Testis (tissue), 3 donors: ENCODE data around the gene MALAT1. TPM values are rescaled to one million over a fixed set of nuclear protein-coding genes. Genes with fewer than 3 reads are reported as not detected.
"Not testable (repeated sequence)": the region's sequence is repeated elsewhere in the genome, so short reads cannot be mapped to it uniquely, and the experiment has no call there.

Experiments
- DNase-seq: peaks from one replicate; pipeline ENCODE4 v3.0.0-alpha.2; 2019
- H3K27ac ChIP-seq, 2 donors: fragments of 200-600 bp; sonication (generic); one replicate each; pipeline ENCODE4 v1.5.1; 2019
- H3K27me3 ChIP-seq: fragments of 200-600 bp; sonication (generic); one replicate; pipeline ENCODE4 v1.5.1; 2019
- H3K36me3 ChIP-seq: fragments of 200-600 bp; sonication (generic); one replicate; pipeline ENCODE4 v1.5.1; 2017; ENCODE audit warnings: low read depth; ENCODE audit errors: missing control alignments
- H3K4me1 ChIP-seq: fragments of 200-600 bp; sonication (generic); one replicate; pipeline ENCODE4 v1.5.1; 2019
- H3K4me3 ChIP-seq, 2 donors: fragments of 200-600 bp; sonication (generic); one replicate each; pipeline ENCODE4 v1.5.1; 2017 to 2019
- H3K9me3 ChIP-seq: fragments of 200-600 bp; sonication (generic); one replicate; pipeline ENCODE4 v1.5.1; 2017
- CTCF ChIP-seq, 3 experiments: fragments of 450-650 bp in 2 of 3; fragments of 200-600 bp in 1 of 3; sonication (generic) in 1 of 3; IDR thresholded peaks; one replicate each; pipeline ENCODE4 v1.5.1; 2016 to 2019; ENCODE audit warnings: antibody characterized with exemption in 3 of 3, mild to moderate bottlenecking in 2 of 3, moderate library complexity in 1 of 3
- POLR2A ChIP-seq: fragments of 450-650 bp; IDR thresholded peaks from one replicate; pipeline ENCODE4 v1.6.1; 2017; ENCODE audit warnings: antibody characterized with exemption, mild to moderate bottlenecking, moderate library complexity
- WGBS, 2 donors: methylation state at CpG; one replicate each; pipeline ENCODE4 v1.1.5; 2018; 5-methylcytosine and 5-hydroxymethylcytosine counted together
- intact Hi-C: fragments of 100-400 bp; cut with DNase I; formaldehyde crosslinking; loops from one replicate; pipeline ENCODE4 v1.15.1; 2023; ENCODE audit warnings: low total_unique reads
- polyA plus RNA-seq: library from polyadenylated mRNA; stranded (reverse); fragments of 350-450 nt; fragmentation: Illumina TruSeq; extraction: RNeasy Lipid Tissue Mini Kit (QIAGEN cat#74804); gene quantifications from one replicate; pipeline ENCODE4 v1.2.3, GENCODE V29; 2014; ENCODE audit warnings: low read depth, low replicate concordance; ENCODE audit not compliant: insufficient read depth
- total RNA-seq, 2 donors: library from RNA; depleted of rRNA; stranded (reverse); fragments of >200 nt; gene quantifications; one replicate each; pipeline ENCODE4 v1.2.3, GENCODE V29; 2016

MALAT1 gene
- total and polyA plus RNA-seq, 3 donors from 2014 or later, result 26.7 to 9,314 (median 8,109) TPM

- Histone ChIP-seq H3K36me3 (no peaks in the 10 kb centered on the region), H3K4me3 (no peak overlapping the region), H3K4me1 (no peaks in the 10 kb centered on the region), H3K9me3 (no peaks in the 10 kb centered on the region), H3K27ac (no peak overlapping the region), H3K27me3 (no peaks in the 10 kb centered on the region)
- TF ChIP-seq CTCF (IDR thresholded peaks at IDR 0.05) (no peak), POLR2A (no peak)
- intact Hi-C loops, result no loop called here
- no peak for DNase-seq
- 49 to 61% methylated on average over 5 of the region's 5 CpGs for WGBS, 2 donors
These were observed 17.5 kb downstream of the MALAT1 start for GRCh38 chr11:65516135-65516968.

GRCh38 chr11:65518941-65519549 is 20.2 kb downstream of the MALAT1 start:
- H3K27me3 ChIP-seq, H3K4me3 ChIP-seq, DNase-seq, intact Hi-C loops, H3K36me3 ChIP-seq, H3K27ac ChIP-seq, H3K9me3 ChIP-seq: not testable (repeated sequence)
- WGBS, 2 donors, result 94 to 97% methylated on average over 8 of the region's 8 CpGs
- H3K4me1 ChIP-seq, result peaks cover 22% of the 10 kb centered on the region

GRCh38 chr11:65521777-65522521 is 23.1 kb downstream of the MALAT1 start:
- H3K4me3 ChIP-seq, intact Hi-C loops, H3K9me3 ChIP-seq, H3K27me3 ChIP-seq, DNase-seq, H3K36me3 ChIP-seq: not testable (repeated sequence)
- peak overlapping the region; percentile 24 to 25 for H3K27ac ChIP-seq
- peaks cover 39% of the 10 kb centered on the region for H3K4me1 ChIP-seq
- WGBS, 2 donors, result 42 to 55% methylated on average over 20 of the region's 20 CpGs

GRCh38 chr11:65522718-65523630 is 24.1 kb downstream of the MALAT1 start:
- intact Hi-C loops, H3K36me3 ChIP-seq, DNase-seq, H3K4me3 ChIP-seq, H3K9me3 ChIP-seq, H3K27me3 ChIP-seq: not testable (repeated sequence)
- 29 to 49% methylated on average over 18 of the region's 18 CpGs for WGBS, 2 donors
- H3K4me1 ChIP-seq, result peaks cover 39% of the 10 kb centered on the region
- H3K27ac ChIP-seq, result peak overlapping the region; percentile 78 to 86

- intact Hi-C loops, DNase-seq, H3K9me3 ChIP-seq, H3K27me3 ChIP-seq, H3K36me3 ChIP-seq, H3K4me3 ChIP-seq: not testable (repeated sequence)
- peak overlapping the region; percentile 78 to 86 for H3K27ac ChIP-seq
- 70 to 72% methylated on average over 7 of the region's 7 CpGs for WGBS, 2 donors
- H3K4me1 ChIP-seq, result peaks cover 43% of the 10 kb centered on the region
These were observed 24.8 kb downstream of the MALAT1 start for GRCh38 chr11:65523631-65523968.

- H3K9me3 ChIP-seq, result no peaks in the 10 kb centered on the region
These were observed 25.3 kb downstream of the MALAT1 start for GRCh38 chr11:65524014-65524740.

More at GRCh38 chr11:65524014-65524740, 25.3 kb downstream of the MALAT1 start:
- DNase-seq, result peak; percentile 58
- intact Hi-C loops, result no loop called here
- 9 to 17% methylated on average over 12 of the region's 12 CpGs for WGBS, 2 donors
- TF ChIP-seq CTCF (IDR thresholded peaks at IDR 0.05), result no peak
- TF ChIP-seq POLR2A, result no peak
- H3K4me1 ChIP-seq, result peaks cover 49% of the 10 kb centered on the region
- no peaks in the 10 kb centered on the region for H3K36me3 ChIP-seq
- H3K4me3 ChIP-seq, result no peak overlapping the region
- no peaks in the 10 kb centered on the region for H3K27me3 ChIP-seq
- peak overlapping the region; percentile 78 to 86 for H3K27ac ChIP-seq
